MG63 (cell line): ENCODE data around the gene LHX8. TPM values are rescaled to one million over a fixed set of nuclear protein-coding genes. Genes with fewer than 3 reads are reported as not detected.
"Not testable (repeated sequence)": the region's sequence is repeated elsewhere in the genome, so short reads cannot be mapped to it uniquely, and the experiment has no call there.

Source experiments
- DNase-seq: peaks from one replicate; pipeline ENCODE4 v3.0.0-alpha.2; 2020
- H3K27me3 ChIP-seq: fragments of 250-450 bp; sonication (Bioruptor Pico); 2 replicates; pipeline ENCODE4 v1.5.1; 2020; ENCODE audit warnings: mild to moderate bottlenecking, moderate library complexity
- H3K36me3 ChIP-seq: fragments of 250-450 bp; sonication (Bioruptor Pico); 2 replicates; pipeline ENCODE4 v1.5.1; 2020; ENCODE audit warnings: mild to moderate bottlenecking, moderate library complexity
- H3K4me3 ChIP-seq: fragments of 250-450 bp; sonication (Bioruptor Pico); 2 replicates; pipeline ENCODE4 v1.5.1; 2020; ENCODE audit warnings: mild to moderate bottlenecking, moderate library complexity
- H3K9me3 ChIP-seq: fragments of 250-450 bp; sonication (Bioruptor Pico); 2 replicates; pipeline ENCODE4 v1.5.1; 2020; ENCODE audit warnings: mild to moderate bottlenecking, moderate library complexity
- total RNA-seq: library from RNA; depleted of rRNA; stranded (reverse); fragments of >200 nt; shearing (Covaris generic); gene quantifications from 2 replicates; pipeline ENCODE4 v1.2.3, GENCODE V29; 2014; ENCODE audit warnings: low replicate concordance

LHX8 gene
- total RNA-seq, 1 experiment from 2014 or later: 0.79 TPM

DNA sequence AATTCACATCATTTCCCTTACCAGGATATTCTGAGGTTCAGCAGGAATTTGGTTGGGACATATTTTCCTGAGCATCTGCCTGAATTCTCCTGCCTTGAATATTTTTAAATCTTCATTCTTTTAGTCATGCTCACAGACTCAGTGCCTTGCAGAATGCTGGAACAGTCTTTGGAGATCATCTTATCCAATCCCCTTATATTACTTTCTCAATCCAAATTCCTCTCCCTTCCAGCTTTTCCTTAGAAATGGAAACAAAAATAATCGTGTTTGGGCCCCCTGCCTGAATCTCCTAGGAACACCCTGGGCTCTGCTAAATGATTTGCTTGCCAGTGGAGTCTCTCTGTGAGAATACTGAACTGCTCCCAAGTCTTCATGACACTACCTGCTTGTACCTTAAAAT lies 38.4 kb downstream of the LHX8 start:
- no peaks in the 10 kb centered on the region for H3K36me3 ChIP-seq
- no peak overlapping the region for H3K4me3 ChIP-seq
- no peaks in the 10 kb centered on the region for H3K27me3 ChIP-seq
- DNase-seq: peak; percentile 19
- no peaks in the 10 kb centered on the region for H3K9me3 ChIP-seq

DNA sequence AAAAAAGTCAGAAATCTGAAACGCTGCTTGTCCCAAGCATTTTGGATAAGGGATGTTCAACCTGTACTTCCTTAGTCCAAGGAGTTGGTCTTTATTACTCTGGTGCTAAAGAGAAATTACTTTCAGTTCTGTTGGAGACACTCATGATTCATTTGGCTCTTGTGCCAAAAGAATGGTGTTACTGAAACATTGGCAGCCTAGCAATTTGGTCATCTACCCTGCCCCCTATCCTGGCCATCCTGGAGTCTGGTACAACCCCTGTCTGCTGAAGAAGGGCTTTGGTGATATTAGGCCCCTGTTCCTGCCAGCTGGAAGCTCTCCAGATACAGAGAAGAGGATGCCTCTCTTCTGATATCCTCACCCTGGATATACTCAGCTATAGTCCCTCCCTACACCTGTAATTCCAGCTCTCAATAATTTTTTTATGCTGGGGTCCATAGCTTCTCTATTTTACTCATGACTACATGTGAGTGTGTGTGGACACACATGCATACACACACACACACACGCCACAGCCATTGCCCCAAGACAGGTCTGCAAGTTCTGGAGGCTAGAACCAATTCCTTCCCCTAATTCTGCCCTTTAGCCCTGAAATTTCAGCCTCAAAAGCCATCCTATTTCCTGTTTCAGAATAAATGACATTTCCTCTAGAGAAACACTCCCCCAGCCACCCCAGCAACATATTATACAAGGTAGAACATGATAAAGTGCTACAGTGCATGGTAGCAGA lies 40.0 kb downstream of the LHX8 start:
- no peaks in the 10 kb centered on the region for H3K27me3 ChIP-seq

GRCh38 chr1:75181214-75181955 lies 47.2 kb downstream of the LHX8 start:
- not testable (repeated sequence) for H3K36me3 ChIP-seq, DNase-seq, H3K9me3 ChIP-seq, H3K4me3 ChIP-seq, H3K27me3 ChIP-seq

More for the DNA sequence above, 40.0 kb downstream of the LHX8 start:
- DNase-seq: peak; percentile 76
- no peaks in the 10 kb centered on the region for H3K36me3 ChIP-seq
- no peak overlapping the region for H3K4me3 ChIP-seq
- H3K9me3 ChIP-seq: no peaks in the 10 kb centered on the region

DNA sequence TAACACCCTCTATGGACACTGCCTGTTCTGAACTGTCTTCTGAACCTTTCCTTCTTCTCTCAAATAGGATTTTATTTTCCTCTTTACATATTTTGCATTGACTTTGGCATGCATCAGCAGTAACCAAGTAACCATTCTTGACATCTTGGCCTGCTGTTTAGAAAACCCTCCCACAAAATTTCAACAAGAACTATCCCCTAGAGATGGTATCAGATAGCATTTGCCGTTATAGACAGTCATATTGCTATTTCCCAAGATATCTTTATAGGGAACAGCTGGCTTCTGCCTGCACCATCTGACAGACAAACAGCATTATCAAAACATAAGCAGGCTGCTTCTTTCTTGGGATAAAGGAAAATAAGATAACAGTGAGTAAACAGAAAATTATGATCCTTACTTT lies 54.7 kb downstream of the LHX8 start:
- Histone ChIP-seq H3K4me3 (no peak overlapping the region), H3K9me3 (no peaks in the 10 kb centered on the region), H3K27me3 (no peaks in the 10 kb centered on the region), H3K36me3 (no peaks in the 10 kb centered on the region)
- DNase-seq: no peak

DNA sequence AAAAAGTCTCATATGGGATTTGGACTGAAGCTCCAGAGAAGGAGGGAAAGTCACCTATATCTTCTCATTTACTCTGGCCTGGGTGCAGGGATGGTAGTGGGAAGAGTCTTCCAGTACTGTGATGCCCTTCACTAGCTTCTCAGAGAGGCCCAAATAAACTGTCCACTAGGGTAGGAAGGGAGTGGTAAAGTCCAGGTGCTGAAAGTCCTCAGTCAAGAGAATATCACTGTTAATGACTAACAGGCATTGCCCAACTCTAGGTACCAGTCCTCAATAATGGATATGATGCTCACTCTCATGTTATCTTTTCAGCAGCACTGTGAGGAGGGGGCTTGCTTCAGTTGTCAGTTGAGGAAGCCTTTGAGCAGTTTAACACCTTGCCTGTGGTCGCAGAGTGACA lies 64.0 kb downstream of the LHX8 start:
- Histone ChIP-seq H3K36me3 (no peaks in the 10 kb centered on the region), H3K4me3 (no peak overlapping the region), H3K9me3 (no peaks in the 10 kb centered on the region), H3K27me3 (no peaks in the 10 kb centered on the region)
- no peak for DNase-seq

DNA sequence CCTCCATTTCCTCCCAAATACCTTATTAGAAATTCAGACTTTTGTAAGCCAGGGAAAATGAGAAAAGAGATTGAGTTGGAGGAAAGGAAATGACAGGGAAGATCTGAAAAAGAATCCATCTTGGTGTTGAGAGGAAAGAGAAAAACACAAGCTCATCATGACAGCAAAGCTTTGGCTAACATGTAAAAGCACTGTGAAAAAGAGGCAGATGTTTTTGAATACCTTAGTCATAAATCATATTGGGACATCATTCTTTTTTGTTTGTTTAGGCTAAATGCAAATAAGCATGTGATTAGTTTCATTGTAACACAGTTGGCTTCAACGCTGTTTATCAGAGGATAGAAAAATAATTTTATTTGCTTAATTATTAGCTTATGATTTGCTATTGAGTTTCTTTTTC lies 64.6 kb downstream of the LHX8 start:
- H3K4me3 ChIP-seq: no peak overlapping the region
- H3K9me3 ChIP-seq: no peaks in the 10 kb centered on the region
- no peaks in the 10 kb centered on the region for H3K36me3 ChIP-seq
- no peak for DNase-seq
- H3K27me3 ChIP-seq: no peaks in the 10 kb centered on the region

DNA sequence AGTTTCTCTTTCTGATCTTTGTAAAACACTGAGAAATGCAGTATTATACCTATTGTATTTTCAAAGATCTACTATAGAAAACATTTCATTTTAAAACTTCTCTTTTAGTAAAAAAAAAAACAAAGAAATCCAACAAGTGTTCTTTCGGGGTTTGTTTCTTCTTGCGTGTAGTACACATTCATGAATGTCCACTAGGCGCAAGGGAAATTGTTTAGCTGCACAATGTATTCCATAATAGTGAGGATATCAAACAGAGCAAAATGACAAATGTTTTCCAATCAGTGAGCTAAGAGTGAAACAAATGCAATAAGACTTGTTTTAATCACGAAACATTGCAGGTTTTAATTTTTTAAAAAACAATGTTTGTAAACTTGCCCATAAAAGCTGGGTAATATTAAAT lies 68.6 kb downstream of the LHX8 start:
- H3K27me3 ChIP-seq: no peaks in the 10 kb centered on the region
- no peak overlapping the region for H3K4me3 ChIP-seq
- H3K36me3 ChIP-seq: no peaks in the 10 kb centered on the region
- no peaks in the 10 kb centered on the region for H3K9me3 ChIP-seq
- no peak for DNase-seq

DNA sequence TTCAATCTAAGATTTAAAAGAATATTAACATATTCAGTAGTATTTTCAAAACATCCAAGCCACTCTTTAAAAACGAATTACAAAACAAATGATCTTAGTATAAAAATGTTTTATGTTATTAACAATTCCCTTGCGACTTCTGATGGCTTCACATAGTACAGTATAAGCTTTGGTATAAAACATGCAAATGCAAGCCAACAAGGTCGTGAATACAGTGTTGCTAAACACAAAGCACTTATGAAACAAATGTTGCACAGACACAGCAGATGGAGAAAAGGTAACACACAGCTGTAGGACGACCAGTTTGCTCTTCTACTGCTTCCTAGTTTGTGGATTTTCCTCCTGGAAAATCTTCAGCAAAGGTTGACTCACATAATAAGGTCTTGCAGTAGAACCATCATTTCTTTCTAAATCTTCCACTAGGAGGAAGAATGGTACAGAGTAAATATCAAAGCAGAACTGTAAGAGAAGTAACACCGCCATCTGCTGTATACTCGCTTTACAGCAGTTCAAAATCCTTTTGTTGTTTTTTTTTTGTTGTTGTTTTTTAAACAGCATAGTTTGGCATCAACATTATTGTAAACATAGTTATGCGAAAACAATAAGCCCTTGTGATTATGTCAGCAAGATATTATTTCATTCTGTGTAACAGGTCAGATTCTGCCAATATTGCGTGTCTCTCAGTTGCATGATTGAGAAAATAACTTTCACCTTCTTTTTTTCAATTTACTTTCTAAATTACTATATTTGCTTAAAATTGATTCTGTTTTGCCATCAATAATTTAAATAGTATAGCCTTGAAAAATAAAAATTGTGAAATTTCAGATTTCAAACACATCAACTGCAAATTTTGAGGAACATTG lies 69.5 kb downstream of the LHX8 start:
- Histone ChIP-seq H3K4me3 (no peak overlapping the region), H3K36me3 (no peaks in the 10 kb centered on the region), H3K9me3 (no peaks in the 10 kb centered on the region), H3K27me3 (no peaks in the 10 kb centered on the region)
- DNase-seq: no peak

DNA sequence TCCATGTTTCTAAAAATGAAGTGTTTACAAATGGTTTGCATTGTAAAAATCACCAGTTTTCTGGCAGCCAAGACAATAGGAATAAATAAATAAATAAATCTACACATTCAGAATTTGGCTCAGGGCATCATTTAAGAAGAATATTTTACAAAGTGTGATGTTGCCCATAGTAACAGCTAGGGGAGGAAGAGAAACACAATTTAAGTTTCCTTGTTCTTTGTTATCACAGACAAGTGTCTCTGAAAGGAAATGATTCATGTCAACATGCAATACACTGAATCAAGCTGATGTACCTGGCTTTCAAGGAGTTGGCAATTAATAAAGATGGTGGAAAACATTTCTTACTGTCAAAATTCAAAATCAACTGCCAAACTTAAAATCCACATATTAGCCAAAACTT lies 74.7 kb downstream of the LHX8 start:
- H3K4me3 ChIP-seq: no peak overlapping the region
- no peak for DNase-seq

More for the DNA sequence above, 74.7 kb downstream of the LHX8 start:
- H3K9me3 ChIP-seq: no peaks in the 10 kb centered on the region
- H3K27me3 ChIP-seq: no peaks in the 10 kb centered on the region
- no peaks in the 10 kb centered on the region for H3K36me3 ChIP-seq
